ENCODE measurements around the gene BTBD9. TPM values are rescaled to one million over a fixed set of nuclear protein-coding genes. Genes with fewer than 3 reads are reported as not detected.

Gene BTBD9
- total and polyA plus RNA-seq, 11 donors: 6.3 to 23.3 (median 19.4) TPM

GRCh38 chr6:38187325-38187724, 452.4 kb downstream of the BTBD9 start:
- peaks cover 0 to 8% (median 0%) of the 10 kb centered on the region in 9 donors for H3K36me3 ChIP-seq
- WGBS, 4 donors: 75 to 81% (median 77%) methylated on average over 8 of the region's 8 CpGs
- H3K4me3 ChIP-seq: no peak overlapping the region
- intact Hi-C loops (cut with DNase I): no loop called here
- ATAC-seq: no peak
- TF ChIP-seq CTCF (IDR thresholded peaks at IDR 0.05) (no peak), POLR2A (IDR thresholded peaks at IDR 0.05) (no peak)
- DNase-seq: no peak
- no peaks in the 10 kb centered on the region for H3K4me1 ChIP-seq
- H3K9me3 ChIP-seq: no peaks in the 10 kb centered on the region
- H3K27ac ChIP-seq: no peak overlapping the region
- no peaks in the 10 kb centered on the region for H3K27me3 ChIP-seq

- TF ChIP-seq POLR2A (IDR thresholded peaks at IDR 0.05): no peak
- no peak for TF ChIP-seq CTCF (IDR thresholded peaks at IDR 0.05)
- no peaks in the 10 kb centered on the region for H3K9me3 ChIP-seq
- no peak overlapping the region for H3K4me3 ChIP-seq
- intact Hi-C loops (cut with DNase I): no loop called here
- peak in 1 of 5 donors; percentile 40 for DNase-seq
- no peaks in the 10 kb centered on the region for H3K27me3 ChIP-seq
- ATAC-seq: no peak
- no peaks in the 10 kb centered on the region for H3K36me3 ChIP-seq
- H3K27ac ChIP-seq: no peak overlapping the region
- H3K4me1 ChIP-seq: no peaks in the 10 kb centered on the region
- WGBS, 4 donors: 93 to 96% (median 95%) methylated on average over 8 of the region's 8 CpGs
Measured at GRCh38 chr6:38185752-38186151, 454.0 kb downstream of the BTBD9 start.

GRCh38 chr6:38185244-38185643, 454.5 kb downstream of the BTBD9 start:
- H3K36me3 ChIP-seq: no peaks in the 10 kb centered on the region
- H3K27ac ChIP-seq: no peak overlapping the region
- ATAC-seq (no peak), DNase-seq (peak in 1 of 5 donors; percentile 17)
- H3K9me3 ChIP-seq: no peaks in the 10 kb centered on the region
- intact Hi-C loops (cut with DNase I): no loop called here
- WGBS, 4 donors: 93 to 98% (median 97%) methylated on average over 6 of the region's 6 CpGs
- H3K4me3 ChIP-seq: no peak overlapping the region
- no peaks in the 10 kb centered on the region for H3K4me1 ChIP-seq
- TF ChIP-seq CTCF (IDR thresholded peaks at IDR 0.05) (no peak), POLR2A (IDR thresholded peaks at IDR 0.05) (no peak)
- no peaks in the 10 kb centered on the region for H3K27me3 ChIP-seq

GRCh38 chr6:38184585-38185080, 455.1 kb downstream of the BTBD9 start:
- TF ChIP-seq CTCF (IDR thresholded peaks at IDR 0.05) (no peak), POLR2A (IDR thresholded peaks at IDR 0.05) (no peak)
- DNase-seq (peak in 1 of 5 donors; percentile 20), ATAC-seq (no peak)
- no peaks in the 10 kb centered on the region for H3K36me3 ChIP-seq
- H3K27ac ChIP-seq: no peak overlapping the region
- intact Hi-C loops (cut with DNase I): no loop called here
- no peaks in the 10 kb centered on the region for H3K27me3 ChIP-seq
- H3K9me3 ChIP-seq: no peaks in the 10 kb centered on the region
- H3K4me3 ChIP-seq: no peak overlapping the region
- 86 to 91% (median 90%) methylated on average over 11 of the region's 11 CpGs for WGBS, 4 donors
- H3K4me1 ChIP-seq: no peaks in the 10 kb centered on the region
